DOHH2 (cell line): ENCODE measurements around the gene SDS.
"Not testable (repeated sequence)": the region's sequence is repeated elsewhere in the genome, so short reads cannot be mapped to it uniquely, and the experiment has no call there.

Experiments
- H3F3A ChIP-seq: fragments of 200-600 bp; sonication (generic), shearing (Covaris generic); 2 replicates; pipeline ENCODE4 v1.6.0; 2016; ENCODE audit warnings: antibody characterized with exemption, mild to moderate bottlenecking; ENCODE audit not compliant: control insufficient read depth, insufficient read depth
- H3K27ac ChIP-seq: fragments of 200-600 bp; sonication (generic); 2 replicates; pipeline ENCODE4 v1.5.1; 2014; ENCODE audit warnings: low read depth, mild to moderate bottlenecking, low read length, moderate library complexity
- H3K27me3 ChIP-seq: fragments of 200-600 bp; sonication (generic); 2 replicates; pipeline ENCODE4 v1.6.1; 2014; ENCODE audit warnings: mild to moderate bottlenecking, low read length, mixed read lengths; ENCODE audit not compliant: control insufficient read depth
- H3K36me3 ChIP-seq: fragments of 200-600 bp; sonication (generic); 2 replicates; pipeline ENCODE4 v1.6.1; 2014; ENCODE audit warnings: mild to moderate bottlenecking, low read length, moderate library complexity, mixed read lengths; ENCODE audit not compliant: control insufficient read depth
- H3K4me1 ChIP-seq: fragments of 200-600 bp; sonication (generic); 2 replicates; pipeline ENCODE4 v1.6.1; 2014; ENCODE audit warnings: mild to moderate bottlenecking, low read length, mixed read lengths; ENCODE audit not compliant: control insufficient read depth
- H3K4me2 ChIP-seq: fragments of 200-600 bp; sonication (generic); 2 replicates; pipeline ENCODE4 v1.6.0; 2014; ENCODE audit warnings: mild to moderate bottlenecking, low read length, moderate library complexity
- H3K4me3 ChIP-seq: fragments of 200-600 bp; sonication (generic); 2 replicates; pipeline ENCODE4 v1.5.1; 2014; ENCODE audit warnings: mild to moderate bottlenecking, low read length, mixed read lengths
- H3K79me2 ChIP-seq: fragments of 200-600 bp; sonication (generic); 2 replicates; pipeline ENCODE4 v1.6.1; 2014; ENCODE audit warnings: mild to moderate bottlenecking, low read length, mixed read lengths; ENCODE audit not compliant: control insufficient read depth
- H3K9me2 ChIP-seq: fragments of 200-600 bp; sonication (generic); replicated peaks from 2 replicates; pipeline ENCODE4 v1.6.1; 2014; ENCODE audit warnings: mild to moderate bottlenecking, low read length, mixed read lengths; ENCODE audit not compliant: control insufficient read depth
- H3K9me3 ChIP-seq: fragments of 200-600 bp; sonication (generic); 2 replicates; pipeline ENCODE4 v1.6.1; 2014; ENCODE audit warnings: antibody characterized with exemption, low read length, mixed read lengths; ENCODE audit not compliant: control insufficient read depth, insufficient read depth
- H4K20me1 ChIP-seq: fragments of 200-600 bp; sonication (generic); 2 replicates; pipeline ENCODE4 v1.6.0; 2014; ENCODE audit warnings: low read depth, mild to moderate bottlenecking, antibody characterized with exemption, low read length, moderate library complexity; ENCODE audit not compliant: control insufficient read depth, insufficient read depth
- EZH2phosphoT487 ChIP-seq: fragments of 200-600 bp; sonication (generic); IDR thresholded peaks from 2 replicates; pipeline ENCODE4 v1.6.1; 2017; ENCODE audit warnings: borderline replicate concordance, mild to moderate bottlenecking, antibody characterized with exemption, low read length, moderate library complexity, mixed read lengths
- TF ChIP-seq, protein P1 (sequence below): fragments of 200-600 bp; sonication (generic); IDR thresholded peaks from one replicate; pipeline ENCODE4 v1.5.1; 2014; ENCODE audit warnings: antibody characterized with exemption, mild to moderate bottlenecking, low read depth, low read length; ENCODE audit not compliant: poor library complexity, severe bottlenecking

SDS gene

DNA sequence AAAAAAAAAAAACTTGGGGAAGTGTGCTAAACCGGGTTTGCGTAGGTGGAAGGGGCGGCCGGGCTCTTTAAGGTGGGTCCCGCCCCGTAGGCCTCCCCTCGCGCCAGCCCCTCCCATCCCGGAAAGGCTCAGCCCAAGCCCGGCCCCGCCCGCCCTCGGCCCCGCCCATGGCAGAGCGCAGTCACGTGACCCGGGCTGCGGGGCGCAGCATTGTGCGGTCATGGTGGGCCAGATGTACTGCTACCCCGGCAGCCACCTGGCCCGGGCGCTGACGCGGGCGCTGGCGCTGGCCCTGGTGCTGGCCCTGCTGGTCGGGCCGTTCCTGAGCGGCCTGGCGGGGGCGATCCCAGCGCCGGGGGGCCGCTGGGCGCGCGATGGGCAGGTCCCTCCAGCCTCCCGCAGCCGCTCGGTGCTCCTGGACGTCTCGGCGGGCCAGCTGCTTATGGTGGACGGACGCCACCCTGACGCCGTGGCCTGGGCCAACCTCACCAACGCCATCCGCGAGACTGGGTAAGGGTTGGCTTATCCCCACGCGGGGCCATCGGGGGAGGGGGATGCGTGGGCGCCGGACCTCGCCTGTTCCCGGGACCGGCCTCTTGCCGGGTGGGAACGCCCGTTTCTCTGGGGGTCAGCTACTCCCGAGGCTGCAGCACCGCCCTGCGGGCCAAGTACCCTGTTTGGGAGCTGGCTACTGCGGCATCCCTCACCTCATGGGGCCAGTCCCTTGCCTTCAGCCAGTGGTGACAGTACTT lies 45.1 kb downstream of the SDS start, which contains the start of gene PLBD2:
TSS of gene PLBD2 (plus strand) at position 207 of the 752 bp plus-strand sequence. CDS start at position 221, 14 bp downstream.
- no peak for TF ChIP-seq EZH2phosphoT487
- TF ChIP-seq, protein P1, sequence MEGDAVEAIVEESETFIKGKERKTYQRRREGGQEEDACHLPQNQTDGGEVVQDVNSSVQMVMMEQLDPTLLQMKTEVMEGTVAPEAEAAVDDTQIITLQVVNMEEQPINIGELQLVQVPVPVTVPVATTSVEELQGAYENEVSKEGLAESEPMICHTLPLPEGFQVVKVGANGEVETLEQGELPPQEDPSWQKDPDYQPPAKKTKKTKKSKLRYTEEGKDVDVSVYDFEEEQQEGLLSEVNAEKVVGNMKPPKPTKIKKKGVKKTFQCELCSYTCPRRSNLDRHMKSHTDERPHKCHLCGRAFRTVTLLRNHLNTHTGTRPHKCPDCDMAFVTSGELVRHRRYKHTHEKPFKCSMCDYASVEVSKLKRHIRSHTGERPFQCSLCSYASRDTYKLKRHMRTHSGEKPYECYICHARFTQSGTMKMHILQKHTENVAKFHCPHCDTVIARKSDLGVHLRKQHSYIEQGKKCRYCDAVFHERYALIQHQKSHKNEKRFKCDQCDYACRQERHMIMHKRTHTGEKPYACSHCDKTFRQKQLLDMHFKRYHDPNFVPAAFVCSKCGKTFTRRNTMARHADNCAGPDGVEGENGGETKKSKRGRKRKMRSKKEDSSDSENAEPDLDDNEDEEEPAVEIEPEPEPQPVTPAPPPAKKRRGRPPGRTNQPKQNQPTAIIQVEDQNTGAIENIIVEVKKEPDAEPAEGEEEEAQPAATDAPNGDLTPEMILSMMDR: no peak
- Histone ChIP-seq H3F3A (no peaks in the 10 kb centered on the region), H3K4me2 (peak within 1 kb of the TSS; percentile 79), H4K20me1 (no peaks in the 10 kb centered on the region), H3K27ac (no peak within 1 kb of the TSS), H3K4me3 (peak within 1 kb of the TSS; percentile 92), H3K4me1 (peaks cover 14% of the 10 kb centered on the region), H3K9me3 (no peaks in the 10 kb centered on the region), H3K79me2 (no peaks in the 10 kb centered on the region; the same call in 1 of the 2 replicates), H3K27me3 (no peaks in the 10 kb centered on the region), H3K36me3 (no peaks in the 10 kb centered on the region), H3K9me2 (no peaks in the 10 kb centered on the region)

DNA sequence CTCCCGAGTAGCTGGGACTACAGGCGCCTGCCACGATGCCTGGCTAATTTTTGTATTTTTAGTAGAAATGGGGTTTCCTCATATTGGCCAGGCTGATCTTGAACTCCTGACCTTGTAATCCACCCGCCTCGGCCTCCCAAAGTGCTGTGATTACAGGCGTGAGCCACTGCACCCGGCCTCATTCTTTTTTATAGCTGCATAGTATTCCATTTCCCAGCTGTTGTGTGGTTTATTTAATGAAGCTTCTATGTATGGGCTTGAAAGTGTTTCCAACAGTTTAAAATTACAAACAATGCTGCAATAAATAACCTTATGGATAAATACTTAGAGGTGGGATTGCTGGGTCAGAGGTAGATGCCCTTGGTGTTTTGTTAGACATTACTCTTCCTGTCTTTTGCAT lies 49.5 kb downstream of the SDS start:
- H3F3A ChIP-seq, H3K36me3 ChIP-seq, H3K4me3 ChIP-seq, H3K27me3 ChIP-seq, H3K4me1 ChIP-seq, H3K27ac ChIP-seq, H4K20me1 ChIP-seq, H3K79me2 ChIP-seq, H3K9me3 ChIP-seq, H3K9me2 ChIP-seq, H3K4me2 ChIP-seq: not testable (repeated sequence)

DNA sequence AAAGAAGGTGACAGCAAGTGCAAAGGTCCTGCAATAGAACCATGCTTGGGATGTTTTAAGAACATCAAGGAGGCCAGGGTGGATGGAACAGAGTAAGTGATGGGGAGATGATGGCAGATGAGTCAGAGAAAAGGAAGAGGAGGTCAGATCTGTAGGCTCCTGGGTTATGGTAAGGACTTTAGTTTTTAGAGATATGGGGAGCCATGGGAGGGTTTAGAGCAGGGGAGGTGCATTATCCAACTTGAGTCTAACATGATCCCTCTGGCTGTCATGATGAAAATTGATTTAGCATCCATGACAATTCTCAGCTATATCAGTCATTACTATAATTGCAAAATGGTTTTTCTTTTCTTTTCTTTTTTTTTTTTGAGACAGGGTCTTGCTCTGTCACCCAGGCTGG lies 52.6 kb downstream of the SDS start:
- TF ChIP-seq, protein P1: no peak
- TF ChIP-seq EZH2phosphoT487: no peak

GRCh38 chr12:113348849-113349536 lies 54.7 kb downstream of the SDS start:
- TF ChIP-seq, protein P1: no peak
- TF ChIP-seq EZH2phosphoT487: no peak
- no peaks in the 10 kb centered on the region for H3F3A ChIP-seq
- no peak overlapping the region for H3K27ac ChIP-seq
- no peaks in the 10 kb centered on the region for H3K36me3 ChIP-seq
- no peak overlapping the region for H3K4me2 ChIP-seq
- no peak overlapping the region for H3K4me3 ChIP-seq
- no peaks in the 10 kb centered on the region for H3K9me2 ChIP-seq
- H4K20me1 ChIP-seq: no peaks in the 10 kb centered on the region
- H3K4me1 ChIP-seq: no peaks in the 10 kb centered on the region
- peaks cover 16% of the 10 kb centered on the region; the same call in 1 of the 2 replicates for H3K27me3 ChIP-seq
- H3K9me3 ChIP-seq: no peaks in the 10 kb centered on the region
- H3K79me2 ChIP-seq: no peaks in the 10 kb centered on the region

More for the DNA sequence above, 52.6 kb downstream of the SDS start:
- Histone ChIP-seq H3K4me1 (no peaks in the 10 kb centered on the region), H3K4me2 (no peak overlapping the region), H3K9me2 (no peaks in the 10 kb centered on the region), H3K36me3 (no peaks in the 10 kb centered on the region), H3K27me3 (peaks cover 16% of the 10 kb centered on the region; the same call in 1 of the 2 replicates), H3K9me3 (no peaks in the 10 kb centered on the region), H3K4me3 (no peak overlapping the region), H3K27ac (no peak overlapping the region), H3F3A (no peaks in the 10 kb centered on the region), H4K20me1 (no peaks in the 10 kb centered on the region), H3K79me2 (no peaks in the 10 kb centered on the region)
